Measurements from ENCODE around the gene ARMC7. TPM values are rescaled to one million over a fixed set of nuclear protein-coding genes. Genes with fewer than 3 reads are reported as not detected.

The ARMC7 gene
- total and polyA plus RNA-seq, 10 donors: 7.8 to 19.2 (median 14.4) TPM

DNA sequence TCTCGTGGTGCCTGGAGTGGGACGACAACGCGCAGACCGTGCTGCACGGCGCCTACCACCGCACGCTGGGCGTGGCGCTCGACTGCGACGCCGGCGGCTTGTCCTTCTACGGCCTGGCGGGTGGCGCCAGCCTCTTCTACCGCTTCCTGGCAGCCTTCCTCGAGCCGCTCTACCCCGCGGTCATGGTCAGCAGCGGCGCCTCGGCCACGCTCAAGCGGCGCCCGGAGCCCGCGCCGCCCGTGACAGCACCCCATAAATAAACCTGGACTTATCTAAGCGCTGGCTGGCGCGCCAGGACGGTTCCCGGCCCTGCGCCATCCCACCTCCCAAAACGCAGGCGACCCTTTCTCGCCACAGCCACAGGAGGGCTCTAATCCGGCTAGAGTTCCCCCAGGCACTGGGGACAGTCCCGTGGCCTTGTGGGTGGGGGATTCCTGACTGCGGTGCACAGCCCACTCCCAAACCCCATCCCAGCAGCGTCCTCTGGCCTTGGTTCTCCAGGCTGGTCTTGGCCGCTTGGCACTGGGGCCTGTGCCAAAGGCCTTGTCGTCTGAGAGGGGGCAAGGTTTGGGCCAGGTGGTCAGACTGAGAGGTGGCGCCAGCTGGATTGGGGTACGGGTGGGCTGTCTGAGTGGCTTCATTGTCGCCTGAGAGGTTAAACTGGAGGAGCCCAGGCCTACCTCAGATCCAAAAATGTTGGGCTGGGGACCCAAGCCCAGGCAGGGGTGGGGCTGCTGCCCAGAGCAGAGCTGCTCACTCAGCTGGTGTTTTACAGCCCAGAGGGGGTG is 32.1 kb upstream of the ARMC7 start:
- H3K27me3 ChIP-seq (replicated peaks in 1 of 7): no peaks in the 10 kb centered on the region
- peak overlapping the region; percentile 14 to 68 (median 39) for H3K4me3 ChIP-seq
- peaks cover 27 to 77% (median 43%) of the 10 kb centered on the region in 6 donors for H3K4me1 ChIP-seq
- DNase-seq: peak; percentile 95
- no peaks in the 10 kb centered on the region for H3K9me3 ChIP-seq
- 6 to 29% (median 8%) methylated on average over 13 to 53 of the region's 53 CpGs for WGBS, 5 donors
- H3K27ac ChIP-seq: peak overlapping the region; percentile 40 to 83 (median 72)
- TF ChIP-seq, protein P1, sequence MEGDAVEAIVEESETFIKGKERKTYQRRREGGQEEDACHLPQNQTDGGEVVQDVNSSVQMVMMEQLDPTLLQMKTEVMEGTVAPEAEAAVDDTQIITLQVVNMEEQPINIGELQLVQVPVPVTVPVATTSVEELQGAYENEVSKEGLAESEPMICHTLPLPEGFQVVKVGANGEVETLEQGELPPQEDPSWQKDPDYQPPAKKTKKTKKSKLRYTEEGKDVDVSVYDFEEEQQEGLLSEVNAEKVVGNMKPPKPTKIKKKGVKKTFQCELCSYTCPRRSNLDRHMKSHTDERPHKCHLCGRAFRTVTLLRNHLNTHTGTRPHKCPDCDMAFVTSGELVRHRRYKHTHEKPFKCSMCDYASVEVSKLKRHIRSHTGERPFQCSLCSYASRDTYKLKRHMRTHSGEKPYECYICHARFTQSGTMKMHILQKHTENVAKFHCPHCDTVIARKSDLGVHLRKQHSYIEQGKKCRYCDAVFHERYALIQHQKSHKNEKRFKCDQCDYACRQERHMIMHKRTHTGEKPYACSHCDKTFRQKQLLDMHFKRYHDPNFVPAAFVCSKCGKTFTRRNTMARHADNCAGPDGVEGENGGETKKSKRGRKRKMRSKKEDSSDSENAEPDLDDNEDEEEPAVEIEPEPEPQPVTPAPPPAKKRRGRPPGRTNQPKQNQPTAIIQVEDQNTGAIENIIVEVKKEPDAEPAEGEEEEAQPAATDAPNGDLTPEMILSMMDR (IDR thresholded peaks at IDR 0.05 in 8 of 11, conservative IDR thresholded peaks at IDR 0.05 in 3 of 11): peak in 6 of 11 experiments; percentile 24 to 38 (median 32)
- peak; percentile 57 to 88 (median 76) for TF ChIP-seq POLR2AphosphoS5 (IDR thresholded peaks at IDR 0.05)
- no peak for TF ChIP-seq POLR2A (IDR thresholded peaks at IDR 0.05)
- intact Hi-C loops (cut with DNase I; ENCODE audit: low total_unique reads): no loop called here
- no peaks in the 10 kb centered on the region for H3K36me3 ChIP-seq

DNA sequence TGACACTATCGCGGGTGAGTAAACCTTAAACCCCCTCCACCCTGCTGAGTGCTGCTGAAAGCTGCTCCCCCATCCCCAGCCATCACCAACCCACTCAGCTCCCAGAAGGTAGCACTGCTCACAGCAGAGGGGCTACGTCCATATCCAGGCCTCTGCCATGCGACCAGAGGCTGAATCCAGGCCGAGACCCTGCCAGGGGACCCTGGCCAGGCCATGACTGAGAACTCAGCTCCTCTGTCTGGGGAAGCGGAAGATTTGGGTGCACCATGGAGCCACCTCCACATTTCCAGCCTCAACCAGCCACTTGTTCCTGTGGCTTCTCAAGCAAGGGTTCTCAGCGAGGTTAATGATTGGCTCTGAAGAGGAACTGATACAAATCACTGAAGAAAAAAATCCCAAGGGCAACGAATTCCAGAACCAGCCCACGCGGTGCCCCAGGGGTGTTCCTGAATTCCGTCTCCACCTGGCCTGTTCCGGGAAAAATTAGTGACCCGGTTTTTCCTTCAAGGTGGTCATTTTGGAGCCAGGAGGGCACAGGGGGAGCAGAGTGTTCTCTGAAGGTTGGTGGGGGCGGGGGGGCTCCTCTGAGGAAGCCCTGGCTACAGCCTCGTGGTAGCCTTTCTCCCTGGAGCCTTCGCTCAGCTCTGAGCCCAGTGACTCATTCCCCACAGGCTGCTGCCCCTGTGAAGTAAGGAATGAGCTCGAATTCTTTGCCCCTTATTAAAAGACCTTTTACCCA is 31.3 kb upstream of the ARMC7 start:
- no peaks in the 10 kb centered on the region for H3K27me3 ChIP-seq (replicated peaks in 1 of 7)
- intact Hi-C loops (cut with DNase I; ENCODE audit: low total_unique reads): no loop called here
- no peaks in the 10 kb centered on the region for H3K36me3 ChIP-seq
- H3K4me1 ChIP-seq: peaks cover 27 to 77% (median 45%) of the 10 kb centered on the region in 6 donors
- TF ChIP-seq POLR2AphosphoS5 (IDR thresholded peaks at IDR 0.05): no peak
- TF ChIP-seq, protein P1 (IDR thresholded peaks at IDR 0.05 in 8 of 11, conservative IDR thresholded peaks at IDR 0.05 in 3 of 11): no peak
- TF ChIP-seq POLR2A (IDR thresholded peaks at IDR 0.05): no peak
- DNase-seq: no peak
- peak overlapping the region in 4 of 8 donors; percentile 72 to 83 (median 81) for H3K27ac ChIP-seq
- H3K4me3 ChIP-seq: peak overlapping the region in 1 of 8 donors; percentile 68
- WGBS, 5 donors: 58 to 77% (median 68%) methylated on average over 15 to 17 of the region's 17 CpGs
- H3K9me3 ChIP-seq: no peaks in the 10 kb centered on the region

- WGBS, 5 donors: 69 to 91% (median 77%) methylated on average over 7 to 8 of the region's 8 CpGs
- intact Hi-C loops (cut with DNase I; ENCODE audit: low total_unique reads): no loop called here
- Histone ChIP-seq H3K27me3 (replicated peaks in 1 of 7) (no peaks in the 10 kb centered on the region), H3K4me1 (peaks cover 30 to 78% (median 47%) of the 10 kb centered on the region in 6 donors), H3K27ac (no peak overlapping the region), H3K4me3 (no peak overlapping the region), H3K9me3 (no peaks in the 10 kb centered on the region), H3K36me3 (no peaks in the 10 kb centered on the region)
- no peak for TF ChIP-seq POLR2A (IDR thresholded peaks at IDR 0.05)
- TF ChIP-seq POLR2AphosphoS5 (IDR thresholded peaks at IDR 0.05): no peak
- TF ChIP-seq, protein P1 (IDR thresholded peaks at IDR 0.05 in 8 of 11, conservative IDR thresholded peaks at IDR 0.05 in 3 of 11): no peak
- DNase-seq: no peak
Observed at GRCh38 chr17:75079023-75079373, 30.8 kb upstream of the ARMC7 start.

Data from spleen (tissue), 11 donors.